Esophagus squamous epithelium (tissue), 5 donors: Measurements from ENCODE around the gene SFRP2. TPM values are rescaled to one million over a fixed set of nuclear protein-coding genes. Genes with fewer than 3 reads are reported as not detected.
A peak's percentile ranks its signal among the peaks of the same experiment; 100 is the strongest.

Experiments used
- DNase-seq: peaks from one replicate; lab custom pipeline; 2025; lab: John Stamatoyannopoulos, UW
- H3K27ac ChIP-seq, 4 donors: fragments of 200-600 bp; sonication (generic); one replicate each; pipeline ENCODE4 v1.5.1; 2016 to 2019; ENCODE audit warnings: mild to moderate bottlenecking in 1 of 4
- H3K27me3 ChIP-seq, 4 donors: fragments of 200-600 bp; sonication (generic); 1 replicate in 3 of 4; 2 replicates in 1 of 4; pipeline versions ENCODE4 v1.5.1 to v1.6.0; 2017 to 2021; ENCODE audit warnings: antibody characterized with exemption in 1 of 4
- H3K36me3 ChIP-seq, 3 donors: fragments of 200-600 bp; sonication (generic); one replicate each; pipeline ENCODE4 v1.5.1; 2016 to 2019
- H3K4me1 ChIP-seq, 3 donors: fragments of 200-600 bp; sonication (generic); one replicate each; pipeline ENCODE4 v1.5.1; 2017 to 2019
- H3K4me3 ChIP-seq, 4 donors: fragments of 200-600 bp; sonication (generic); 1 replicate in 3 of 4; 2 replicates in 1 of 4; pipeline ENCODE4 v1.5.1; 2016 to 2019; ENCODE audit warnings: mild to moderate bottlenecking in 2 of 4, moderate library complexity in 1 of 4
- H3K9me3 ChIP-seq, 3 donors: fragments of 200-600 bp; sonication (generic); one replicate each; pipeline ENCODE4 v1.5.1; 2016 to 2019
- POLR2A ChIP-seq, 4 donors: fragments of 450-650 bp; IDR thresholded peaks; one replicate each; pipeline ENCODE4 v1.6.1; 2017; ENCODE audit warnings: antibody characterized with exemption in 4 of 4, mild to moderate bottlenecking in 4 of 4, moderate library complexity in 3 of 4
- WGBS, 2 donors: methylation state at CpG; one replicate each; pipeline ENCODE4 v1.1.5; 2018; 5-methylcytosine and 5-hydroxymethylcytosine counted together
- intact Hi-C: fragments of 100-400 bp; cut with DNase I; formaldehyde crosslinking; loops from one replicate; pipeline ENCODE4 v1.15.0; 2022
- total RNA-seq, 4 donors: library from RNA; depleted of rRNA; stranded (reverse); fragments of >200 nt; gene quantifications; one replicate each; pipeline ENCODE4 v1.1.0, GENCODE V29; 2016
- TF ChIP-seq, protein P1 (sequence below), 6 experiments: fragments of 450-650 bp in 4 of 6; fragments of 200-600 bp in 2 of 6; sonication (generic) in 2 of 6; IDR thresholded peaks; one replicate each; pipeline ENCODE4 v1.5.1; 2016 to 2019; ENCODE audit warnings: antibody characterized with exemption in 6 of 6, mild to moderate bottlenecking in 4 of 6, moderate library complexity in 4 of 6
- donor health status: DM: yes; HTN: yes; CAD: no.

Gene SFRP2
- total RNA-seq, 4 donors from 2014 or later: 2.2 to 104 (median 13.3) TPM

GRCh38 chr4:153788051-153788412, 851 bp downstream of the SFRP2 start:
- Histone ChIP-seq H3K9me3 (no peaks in the 10 kb centered on the region), H3K27me3 (peaks cover 22 to 87% (median 37%) of the 10 kb centered on the region in 4 donors), H3K4me3 (peak overlapping the region; percentile 5 to 65 (median 38)), H3K4me1 (peaks cover 22 to 51% (median 27%) of the 10 kb centered on the region in 3 donors), H3K36me3 (no peaks in the 10 kb centered on the region), H3K27ac (peak overlapping the region; percentile 10 to 79 (median 44))
- TF ChIP-seq, protein P1, sequence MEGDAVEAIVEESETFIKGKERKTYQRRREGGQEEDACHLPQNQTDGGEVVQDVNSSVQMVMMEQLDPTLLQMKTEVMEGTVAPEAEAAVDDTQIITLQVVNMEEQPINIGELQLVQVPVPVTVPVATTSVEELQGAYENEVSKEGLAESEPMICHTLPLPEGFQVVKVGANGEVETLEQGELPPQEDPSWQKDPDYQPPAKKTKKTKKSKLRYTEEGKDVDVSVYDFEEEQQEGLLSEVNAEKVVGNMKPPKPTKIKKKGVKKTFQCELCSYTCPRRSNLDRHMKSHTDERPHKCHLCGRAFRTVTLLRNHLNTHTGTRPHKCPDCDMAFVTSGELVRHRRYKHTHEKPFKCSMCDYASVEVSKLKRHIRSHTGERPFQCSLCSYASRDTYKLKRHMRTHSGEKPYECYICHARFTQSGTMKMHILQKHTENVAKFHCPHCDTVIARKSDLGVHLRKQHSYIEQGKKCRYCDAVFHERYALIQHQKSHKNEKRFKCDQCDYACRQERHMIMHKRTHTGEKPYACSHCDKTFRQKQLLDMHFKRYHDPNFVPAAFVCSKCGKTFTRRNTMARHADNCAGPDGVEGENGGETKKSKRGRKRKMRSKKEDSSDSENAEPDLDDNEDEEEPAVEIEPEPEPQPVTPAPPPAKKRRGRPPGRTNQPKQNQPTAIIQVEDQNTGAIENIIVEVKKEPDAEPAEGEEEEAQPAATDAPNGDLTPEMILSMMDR (IDR thresholded peaks at IDR 0.05): no peak
- TF ChIP-seq POLR2A (IDR thresholded peaks at IDR 0.05): no peak
- intact Hi-C loops: no loop called here
- DNase-seq: no peak
- WGBS, 2 donors: 23 to 30% methylated on average over 9 to 14 of the region's 15 CpGs

DNA sequence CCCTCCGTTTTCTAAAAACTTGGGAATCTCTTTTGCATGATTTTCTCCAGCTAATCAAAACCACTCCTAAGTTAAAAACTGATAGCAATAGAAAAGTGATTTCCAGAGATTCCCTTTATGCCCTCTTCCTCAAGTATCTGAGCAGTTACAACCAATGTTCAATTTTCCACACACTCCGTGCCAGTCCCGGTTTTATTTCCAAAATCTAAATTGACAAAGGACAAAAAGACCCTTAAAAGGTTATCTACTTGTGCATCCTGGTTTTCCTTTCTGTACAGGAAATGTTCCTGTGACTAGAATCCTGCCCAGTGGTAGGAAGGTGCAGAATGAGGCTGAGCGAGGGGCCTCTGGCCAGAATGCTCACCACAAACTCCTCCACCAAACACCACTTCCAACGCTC, 1.3 kb downstream of the SFRP2 start:
- H3K4me1 ChIP-seq: peaks cover 22 to 47% (median 27%) of the 10 kb centered on the region in 3 donors
- H3K4me3 ChIP-seq: peak overlapping the region in 3 of 4 donors; percentile 30 to 65 (median 47)
- 31 to 59% methylated on average over 5 of the region's 5 CpGs for WGBS, 2 donors
- intact Hi-C loops: no loop called here
- TF ChIP-seq, protein P1 (IDR thresholded peaks at IDR 0.05): no peak
- TF ChIP-seq POLR2A (IDR thresholded peaks at IDR 0.05): no peak
- peak overlapping the region in 1 of 4 donors; percentile 75 for H3K27ac ChIP-seq
- no peak for DNase-seq
- no peaks in the 10 kb centered on the region for H3K36me3 ChIP-seq
- H3K27me3 ChIP-seq: peaks cover 18 to 84% (median 37%) of the 10 kb centered on the region in 4 donors
- no peaks in the 10 kb centered on the region for H3K9me3 ChIP-seq

- no peak for DNase-seq
- Histone ChIP-seq H3K27ac (peak overlapping the region in 1 of 4 donors; percentile 75), H3K9me3 (no peaks in the 10 kb centered on the region), H3K4me3 (peak overlapping the region in 3 of 4 donors; percentile 30 to 65 (median 47)), H3K36me3 (no peaks in the 10 kb centered on the region), H3K4me1 (peaks cover 22 to 42% (median 22%) of the 10 kb centered on the region in 3 donors), H3K27me3 (peaks cover 14 to 82% (median 36%) of the 10 kb centered on the region in 4 donors)
- whole genome bisulfite sequencing, 2 donors: 74 to 76% methylated on average over 1 of the region's 1 CpG
- no peak for TF ChIP-seq POLR2A (IDR thresholded peaks at IDR 0.05)
- TF ChIP-seq, protein P1 (IDR thresholded peaks at IDR 0.05): no peak
- intact Hi-C loops: no loop called here
Measured at GRCh38 chr4:153787061-153787560, 1.8 kb downstream of the SFRP2 start.

DNA sequence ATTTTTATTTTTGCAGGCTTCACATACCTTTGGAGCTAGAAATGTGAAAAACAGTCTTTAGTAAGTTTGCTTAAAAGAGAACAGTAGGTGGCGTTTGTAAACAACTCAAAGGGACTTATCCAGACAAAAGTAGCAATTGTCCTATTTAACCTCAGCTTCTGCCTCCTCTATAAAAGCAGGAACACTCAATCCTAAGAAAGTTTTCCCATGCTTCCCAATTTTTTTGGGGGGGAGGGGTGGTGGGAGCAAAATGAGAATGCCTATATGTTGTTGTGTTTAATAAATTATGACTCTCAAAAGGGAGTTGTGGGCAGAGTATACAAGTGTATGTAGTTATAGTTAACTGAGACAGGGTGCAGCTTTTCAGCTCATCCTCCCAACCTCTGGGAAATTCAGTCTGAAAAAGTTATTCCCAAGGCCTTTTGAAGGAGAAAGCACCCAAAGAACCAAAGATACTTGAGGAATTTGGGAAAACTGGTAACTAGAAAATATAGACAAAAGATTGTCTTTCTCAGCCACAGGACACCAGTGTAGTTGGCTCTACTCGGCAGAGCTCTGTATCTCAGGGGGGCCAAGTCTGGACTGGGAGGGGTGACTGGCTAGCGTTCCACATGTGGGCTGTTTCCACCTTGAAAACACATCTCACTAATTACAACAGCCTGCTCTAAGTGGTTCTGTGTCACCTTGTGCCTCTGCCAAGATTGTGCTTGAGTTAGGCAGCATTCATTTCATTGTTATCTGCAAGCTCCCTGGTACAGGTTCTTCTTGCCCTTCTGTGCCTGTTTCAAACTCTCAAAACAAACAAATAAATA, 2.8 kb downstream of the SFRP2 start:
- Histone ChIP-seq H3K9me3 (no peaks in the 10 kb centered on the region), H3K36me3 (no peaks in the 10 kb centered on the region), H3K4me3 (peak overlapping the region in 2 of 4 donors; percentile 21 to 26), H3K27ac (peak overlapping the region in 2 of 4 donors; percentile 9 to 23), H3K4me1 (peaks cover 14 to 32% (median 20%) of the 10 kb centered on the region in 3 donors), H3K27me3 (peaks cover 14 to 80% (median 31%) of the 10 kb centered on the region in 4 donors)
- TF ChIP-seq, protein P1 (IDR thresholded peaks at IDR 0.05): peak in 5 of 6 experiments; percentile 5 to 52 (median 18)
- TF ChIP-seq POLR2A (IDR thresholded peaks at IDR 0.05): no peak
- 17% methylated on average over 3 of the region's 3 CpGs for WGBS, 2 donors
- intact Hi-C loops: no loop called here
- DNase-seq: no peak
